ENCODE data around the gene ZFP64. TPM values are rescaled to one million over a fixed set of nuclear protein-coding genes. Genes with fewer than 3 reads are reported as not detected.
A peak's percentile ranks its signal among the peaks of the same experiment; 100 is the strongest.

Gene ZFP64
- total and polyA plus RNA-seq, 5 donors = 3.7 to 10.6 (median 8.5) TPM

- no peak for DNase-seq
- Histone ChIP-seq H3K4me3 (ENCODE audit: low read length) (peak overlapping the region; percentile 45), H3K27ac (ENCODE audit: low read length) (no peak overlapping the region), H3K27me3 (ENCODE audit: control insufficient read depth, insufficient read depth) (no peaks in the 10 kb centered on the region), H3K4me1 (ENCODE audit: control insufficient read depth, insufficient read depth, low read length) (peaks cover 6% of the 10 kb centered on the region), H3K9me3 (ENCODE audit: control insufficient read depth, low read length) (no peaks in the 10 kb centered on the region)
- ATAC-seq = no peak
- intact Hi-C loops (cut with DNase I) = no loop called here
- WGBS = 1% methylated on average over 33 of the region's 33 CpGs
Observed at GRCh38 chr20:52103913-52104545, 87.5 kb downstream of the ZFP64 start.

GRCh38 chr20:52103335-52103912 lies 88.2 kb downstream of the ZFP64 start:
- DNase-seq = no peak
- no peaks in the 10 kb centered on the region for H3K27me3 ChIP-seq (ENCODE audit: control insufficient read depth, insufficient read depth)
- peaks cover 6% of the 10 kb centered on the region for H3K4me1 ChIP-seq (ENCODE audit: control insufficient read depth, insufficient read depth, low read length)
- intact Hi-C loops (cut with DNase I) = no loop called here
- 24% methylated on average over 23 of the region's 23 CpGs for WGBS
- H3K4me3 ChIP-seq (ENCODE audit: low read length) = peak overlapping the region; percentile 21
- H3K27ac ChIP-seq (ENCODE audit: low read length) = no peak overlapping the region
- ATAC-seq = no peak
- H3K9me3 ChIP-seq (ENCODE audit: control insufficient read depth, low read length) = no peaks in the 10 kb centered on the region

- Histone ChIP-seq H3K27me3 (ENCODE audit: control insufficient read depth, insufficient read depth) (no peaks in the 10 kb centered on the region), H3K4me3 (ENCODE audit: low read length) (no peak overlapping the region), H3K4me1 (ENCODE audit: control insufficient read depth, insufficient read depth, low read length) (peaks cover 6% of the 10 kb centered on the region), H3K27ac (ENCODE audit: low read length) (no peak overlapping the region), H3K9me3 (ENCODE audit: control insufficient read depth, low read length) (no peaks in the 10 kb centered on the region)
- ATAC-seq (no peak), DNase-seq (no peak)
- 94% methylated on average over 4 of the region's 4 CpGs for WGBS
- intact Hi-C loops (cut with DNase I) = no loop called here
Observed at GRCh38 chr20:52102559-52102958, 89.0 kb downstream of the ZFP64 start.

- Histone ChIP-seq H3K4me1 (ENCODE audit: control insufficient read depth, insufficient read depth, low read length) (peaks cover 6% of the 10 kb centered on the region), H3K27me3 (ENCODE audit: control insufficient read depth, insufficient read depth) (no peaks in the 10 kb centered on the region), H3K4me3 (ENCODE audit: low read length) (no peak overlapping the region), H3K9me3 (ENCODE audit: control insufficient read depth, low read length) (no peaks in the 10 kb centered on the region), H3K27ac (ENCODE audit: low read length) (no peak overlapping the region)
- DNase-seq = no peak
- no peak for ATAC-seq
- 88% methylated on average over 4 of the region's 4 CpGs for WGBS
- intact Hi-C loops (cut with DNase I) = no loop called here
Observed at GRCh38 chr20:52102126-52102525, 89.5 kb downstream of the ZFP64 start.

All from right cardiac atrium (tissue), 5 donors.